ENCODE results near the gene TRPV4. TPM values are rescaled to one million over a fixed set of nuclear protein-coding genes. Genes with fewer than 3 reads are reported as not detected.
A peak's percentile ranks its signal among the peaks of the same experiment; 100 is the strongest.

The TRPV4 gene
- total RNA-seq, 1 donor from 2014 or later: 2.1 TPM

DNA sequence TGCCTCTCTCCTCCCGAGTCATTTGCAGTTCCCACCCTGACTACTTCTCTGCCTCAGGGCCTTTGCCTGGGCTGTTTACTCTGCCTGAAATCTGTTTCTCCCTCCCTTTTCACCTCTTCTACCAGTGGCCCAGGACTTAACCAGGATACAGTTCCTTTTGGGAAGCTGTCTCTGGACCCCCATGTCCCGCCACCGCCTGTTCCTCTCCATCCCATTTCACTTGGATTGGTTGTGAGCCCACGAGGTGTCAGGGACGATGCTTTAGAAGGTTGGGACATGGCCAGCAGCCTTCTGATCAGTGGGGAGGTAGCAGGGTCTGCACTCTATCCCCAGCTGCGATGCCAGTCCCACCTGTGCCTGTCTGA is 67.8 kb downstream of the TRPV4 start:
- H3K9me3 Mint-ChIP-seq: no peaks in the 10 kb centered on the region
- no peaks in the 10 kb centered on the region for H3K27me3 Mint-ChIP-seq
- TF ChIP-seq, protein P1, sequence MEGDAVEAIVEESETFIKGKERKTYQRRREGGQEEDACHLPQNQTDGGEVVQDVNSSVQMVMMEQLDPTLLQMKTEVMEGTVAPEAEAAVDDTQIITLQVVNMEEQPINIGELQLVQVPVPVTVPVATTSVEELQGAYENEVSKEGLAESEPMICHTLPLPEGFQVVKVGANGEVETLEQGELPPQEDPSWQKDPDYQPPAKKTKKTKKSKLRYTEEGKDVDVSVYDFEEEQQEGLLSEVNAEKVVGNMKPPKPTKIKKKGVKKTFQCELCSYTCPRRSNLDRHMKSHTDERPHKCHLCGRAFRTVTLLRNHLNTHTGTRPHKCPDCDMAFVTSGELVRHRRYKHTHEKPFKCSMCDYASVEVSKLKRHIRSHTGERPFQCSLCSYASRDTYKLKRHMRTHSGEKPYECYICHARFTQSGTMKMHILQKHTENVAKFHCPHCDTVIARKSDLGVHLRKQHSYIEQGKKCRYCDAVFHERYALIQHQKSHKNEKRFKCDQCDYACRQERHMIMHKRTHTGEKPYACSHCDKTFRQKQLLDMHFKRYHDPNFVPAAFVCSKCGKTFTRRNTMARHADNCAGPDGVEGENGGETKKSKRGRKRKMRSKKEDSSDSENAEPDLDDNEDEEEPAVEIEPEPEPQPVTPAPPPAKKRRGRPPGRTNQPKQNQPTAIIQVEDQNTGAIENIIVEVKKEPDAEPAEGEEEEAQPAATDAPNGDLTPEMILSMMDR (conservative IDR thresholded peaks at IDR 0.05): no peak
- H3K4me3 Mint-ChIP-seq: no peak overlapping the region
- H3K4me1 Mint-ChIP-seq (ENCODE audit: unreplicated experiment): no peaks in the 10 kb centered on the region
- DNase-seq (ENCODE audit: extremely low spot score, unreplicated experiment): peak; percentile 50
- H3K27ac Mint-ChIP-seq: no peak overlapping the region
- H3K36me3 Mint-ChIP-seq: no peaks in the 10 kb centered on the region

DNA sequence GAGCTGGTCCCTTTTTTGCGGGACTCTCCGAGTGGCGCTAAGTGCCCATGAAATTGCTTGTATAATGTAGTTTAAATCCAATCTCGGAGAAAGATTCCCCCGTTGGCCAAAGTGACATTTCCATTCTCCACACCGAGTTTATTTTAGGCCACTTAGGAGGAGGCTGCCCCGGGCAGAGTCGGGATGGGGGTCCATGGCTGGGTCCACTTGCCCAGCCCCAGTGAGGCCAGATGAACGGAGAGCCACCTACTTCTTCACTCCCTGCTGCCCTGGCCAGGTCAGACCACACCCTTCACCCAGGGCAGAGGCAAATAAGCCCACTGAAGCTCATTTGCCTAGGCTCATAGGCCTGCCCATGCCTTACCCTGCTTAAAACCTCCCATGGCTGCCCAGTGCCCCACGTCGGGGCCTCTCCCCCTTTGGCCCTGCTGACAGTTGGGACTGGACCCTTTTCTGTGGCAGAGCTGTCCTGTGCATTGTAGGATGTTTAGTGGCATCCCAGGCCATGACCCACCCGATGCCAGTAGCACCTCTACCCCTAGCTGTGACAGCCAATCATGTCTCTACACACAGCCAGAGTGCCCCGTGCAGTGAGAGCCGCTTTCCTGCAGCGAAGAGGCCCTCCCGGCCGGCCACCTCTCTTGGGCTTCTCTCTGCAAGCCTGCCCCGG is 68.3 kb downstream of the TRPV4 start:
- peak; percentile 43 for DNase-seq (ENCODE audit: extremely low spot score, unreplicated experiment)
- no peaks in the 10 kb centered on the region for H3K9me3 Mint-ChIP-seq
- H3K36me3 Mint-ChIP-seq: no peaks in the 10 kb centered on the region
- H3K4me1 Mint-ChIP-seq (ENCODE audit: unreplicated experiment): no peaks in the 10 kb centered on the region
- no peaks in the 10 kb centered on the region for H3K27me3 Mint-ChIP-seq
- no peak overlapping the region for H3K27ac Mint-ChIP-seq
- TF ChIP-seq, protein P1 (conservative IDR thresholded peaks at IDR 0.05): no peak
- no peak overlapping the region for H3K4me3 Mint-ChIP-seq

DNA sequence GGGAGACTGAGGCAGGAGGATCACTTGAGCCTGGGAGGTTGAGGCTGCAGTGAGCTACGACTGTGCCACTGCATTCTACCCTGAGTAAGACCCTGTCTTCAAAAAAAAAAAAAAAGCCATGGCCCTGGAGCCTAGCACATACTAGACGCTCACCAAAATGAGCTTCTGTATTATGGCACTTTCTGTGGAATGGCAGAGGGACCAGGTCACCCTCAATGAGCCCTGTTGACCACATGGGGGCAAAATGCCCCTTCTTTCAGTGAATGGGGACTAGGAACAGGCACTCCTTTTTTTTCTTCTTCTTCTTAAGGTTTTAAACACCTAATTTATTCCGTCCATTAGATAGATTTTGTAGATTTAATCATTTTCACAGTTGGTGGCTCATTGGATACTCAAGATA is 69.1 kb downstream of the TRPV4 start:
- DNase-seq (ENCODE audit: extremely low spot score, unreplicated experiment): peak; percentile 6

DNA sequence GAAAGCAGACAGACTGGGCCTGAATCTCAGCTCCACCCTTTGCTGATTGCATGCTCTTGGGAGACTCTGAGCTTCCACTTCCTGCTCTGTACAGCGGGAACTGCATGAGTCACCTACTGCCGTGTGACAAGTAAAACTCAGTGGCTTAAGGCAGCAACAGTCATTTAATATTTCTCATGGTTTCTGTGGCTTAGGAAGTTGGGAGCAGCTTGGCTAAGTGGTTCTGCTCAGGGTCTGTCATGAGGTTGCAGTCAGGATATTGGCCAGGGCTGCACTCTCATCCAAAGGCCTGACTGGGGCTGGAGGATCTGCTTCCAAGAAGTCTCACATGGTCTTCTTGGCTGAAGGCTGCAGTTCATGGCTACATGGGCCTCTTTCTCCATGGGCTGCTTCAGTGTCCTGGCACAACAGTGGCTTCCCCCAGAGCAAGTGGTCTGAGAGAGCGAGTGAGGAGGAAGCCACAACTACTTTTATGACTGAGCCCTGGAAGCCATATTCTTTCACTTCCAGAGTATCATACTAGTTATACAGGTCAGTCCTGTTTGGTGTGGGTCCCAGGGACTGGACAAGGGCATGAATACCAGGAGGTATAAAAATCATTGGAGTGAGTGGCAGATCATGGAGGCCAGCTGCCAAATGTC is 69.9 kb downstream of the TRPV4 start:
- Mint-ChIP-seq H3K9me3 (no peaks in the 10 kb centered on the region), H3K4me1 (ENCODE audit: unreplicated experiment) (peaks cover 4% of the 10 kb centered on the region), H3K36me3 (no peaks in the 10 kb centered on the region), H3K27ac (peak overlapping the region; percentile 71), H3K4me3 (no peak overlapping the region), H3K27me3 (no peaks in the 10 kb centered on the region)
- TF ChIP-seq, protein P1 (conservative IDR thresholded peaks at IDR 0.05): no peak
- peak; percentile 10 for DNase-seq (ENCODE audit: extremely low spot score, unreplicated experiment)

More for the DNA sequence above, 69.1 kb downstream of the TRPV4 start:
- TF ChIP-seq, protein P1 (conservative IDR thresholded peaks at IDR 0.05): peak; percentile 61
- H3K27me3 Mint-ChIP-seq: no peaks in the 10 kb centered on the region
- H3K27ac Mint-ChIP-seq: no peak overlapping the region
- no peaks in the 10 kb centered on the region for H3K36me3 Mint-ChIP-seq
- no peaks in the 10 kb centered on the region for H3K9me3 Mint-ChIP-seq
- H3K4me1 Mint-ChIP-seq (ENCODE audit: unreplicated experiment): peaks cover 4% of the 10 kb centered on the region
- no peak overlapping the region for H3K4me3 Mint-ChIP-seq

DNA sequence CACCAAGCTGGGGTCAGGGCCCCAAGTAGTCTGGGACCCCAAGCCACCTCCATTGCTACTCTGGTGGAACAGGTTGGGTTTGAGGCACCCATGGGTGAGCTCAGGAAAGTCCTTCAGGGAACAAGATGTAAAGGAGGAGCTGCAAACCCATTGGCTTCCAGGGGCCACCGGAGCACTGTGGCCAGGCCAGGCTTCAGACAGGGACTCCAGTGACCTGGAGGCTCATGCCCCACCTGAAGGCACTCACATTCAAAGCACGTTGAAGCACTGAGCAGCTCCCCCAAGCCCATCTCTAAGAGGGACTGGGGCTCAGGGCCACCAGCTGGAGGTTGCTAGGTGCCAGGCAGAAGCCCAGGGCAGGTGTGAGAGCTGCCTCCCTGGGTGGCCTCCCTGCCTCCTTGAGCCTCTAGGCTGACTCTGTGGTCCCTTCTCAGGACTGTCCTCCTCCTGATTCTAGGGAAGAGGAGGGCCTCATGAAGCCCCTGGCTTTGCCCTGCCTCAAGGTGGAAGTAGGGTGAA is 70.5 kb downstream of the TRPV4 start:
- no peaks in the 10 kb centered on the region for H3K27me3 Mint-ChIP-seq
- H3K4me3 Mint-ChIP-seq: no peak overlapping the region
- H3K36me3 Mint-ChIP-seq: no peaks in the 10 kb centered on the region
- no peaks in the 10 kb centered on the region for H3K9me3 Mint-ChIP-seq
- H3K27ac Mint-ChIP-seq: no peak overlapping the region
- peak; percentile 58 for DNase-seq (ENCODE audit: extremely low spot score, unreplicated experiment)
- TF ChIP-seq, protein P1 (conservative IDR thresholded peaks at IDR 0.05): no peak
- H3K4me1 Mint-ChIP-seq (ENCODE audit: unreplicated experiment): peaks cover 4% of the 10 kb centered on the region
